GM12801 (cell line): ENCODE measurements around the gene OCSTAMP.

Experiments
- TF ChIP-seq, protein P1 (sequence below): IDR thresholded peaks from one replicate; pipeline ENCODE4 v1.5.1; 2011; ENCODE audit warnings: control low read depth; ENCODE audit not compliant: insufficient read length; ENCODE audit errors: extremely low read depth

OCSTAMP gene

DNA sequence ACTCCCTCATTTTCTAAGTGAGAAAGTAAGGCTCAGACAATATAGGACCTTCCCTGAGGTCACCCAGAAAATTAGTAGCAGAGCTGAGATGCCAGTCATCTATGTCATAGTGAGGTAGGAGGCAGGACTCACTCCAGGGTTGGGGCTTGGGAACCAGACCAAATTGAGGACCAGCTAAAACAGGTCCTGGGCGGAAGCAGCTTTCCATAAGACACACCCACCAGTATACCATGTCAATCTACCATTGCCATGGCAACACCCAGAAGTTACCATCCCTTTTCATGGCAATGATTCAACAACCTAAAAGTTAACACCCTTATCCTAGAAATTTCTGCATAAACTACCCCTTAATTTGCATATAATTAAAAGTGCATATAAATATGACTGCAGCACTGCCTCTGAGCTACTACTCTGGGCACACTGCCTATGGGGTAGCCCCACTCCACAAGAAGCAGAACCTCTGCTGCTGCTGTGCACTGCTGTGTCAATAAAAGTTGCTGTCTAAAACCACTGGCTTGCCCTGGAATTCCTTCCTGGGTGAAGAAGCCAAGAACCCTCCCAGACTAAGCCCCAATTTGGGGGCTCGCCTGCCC is 30.3 kb upstream of the OCSTAMP start:
- TF ChIP-seq, protein P1, sequence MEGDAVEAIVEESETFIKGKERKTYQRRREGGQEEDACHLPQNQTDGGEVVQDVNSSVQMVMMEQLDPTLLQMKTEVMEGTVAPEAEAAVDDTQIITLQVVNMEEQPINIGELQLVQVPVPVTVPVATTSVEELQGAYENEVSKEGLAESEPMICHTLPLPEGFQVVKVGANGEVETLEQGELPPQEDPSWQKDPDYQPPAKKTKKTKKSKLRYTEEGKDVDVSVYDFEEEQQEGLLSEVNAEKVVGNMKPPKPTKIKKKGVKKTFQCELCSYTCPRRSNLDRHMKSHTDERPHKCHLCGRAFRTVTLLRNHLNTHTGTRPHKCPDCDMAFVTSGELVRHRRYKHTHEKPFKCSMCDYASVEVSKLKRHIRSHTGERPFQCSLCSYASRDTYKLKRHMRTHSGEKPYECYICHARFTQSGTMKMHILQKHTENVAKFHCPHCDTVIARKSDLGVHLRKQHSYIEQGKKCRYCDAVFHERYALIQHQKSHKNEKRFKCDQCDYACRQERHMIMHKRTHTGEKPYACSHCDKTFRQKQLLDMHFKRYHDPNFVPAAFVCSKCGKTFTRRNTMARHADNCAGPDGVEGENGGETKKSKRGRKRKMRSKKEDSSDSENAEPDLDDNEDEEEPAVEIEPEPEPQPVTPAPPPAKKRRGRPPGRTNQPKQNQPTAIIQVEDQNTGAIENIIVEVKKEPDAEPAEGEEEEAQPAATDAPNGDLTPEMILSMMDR = no peak

DNA sequence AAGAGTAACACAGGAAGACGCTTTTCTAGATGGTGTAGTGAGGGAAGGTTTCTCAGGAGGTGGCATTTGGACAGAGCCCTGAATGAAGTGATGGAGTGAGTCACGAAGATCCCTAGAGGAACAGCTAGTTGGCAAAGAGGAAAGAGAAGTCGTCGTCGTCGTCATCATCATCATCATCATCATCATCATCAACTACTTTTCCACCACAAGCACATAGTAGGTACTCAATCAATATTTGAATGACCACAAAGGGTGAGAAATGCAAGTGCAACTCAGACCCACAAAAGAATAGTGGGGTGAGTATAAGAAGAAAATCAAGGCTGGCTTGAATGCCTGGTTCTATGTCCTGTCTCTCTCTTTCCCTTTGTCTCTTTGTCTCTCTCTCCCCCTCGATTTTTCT is 28.3 kb upstream of the OCSTAMP start:
- TF ChIP-seq, protein P1 = no peak

DNA sequence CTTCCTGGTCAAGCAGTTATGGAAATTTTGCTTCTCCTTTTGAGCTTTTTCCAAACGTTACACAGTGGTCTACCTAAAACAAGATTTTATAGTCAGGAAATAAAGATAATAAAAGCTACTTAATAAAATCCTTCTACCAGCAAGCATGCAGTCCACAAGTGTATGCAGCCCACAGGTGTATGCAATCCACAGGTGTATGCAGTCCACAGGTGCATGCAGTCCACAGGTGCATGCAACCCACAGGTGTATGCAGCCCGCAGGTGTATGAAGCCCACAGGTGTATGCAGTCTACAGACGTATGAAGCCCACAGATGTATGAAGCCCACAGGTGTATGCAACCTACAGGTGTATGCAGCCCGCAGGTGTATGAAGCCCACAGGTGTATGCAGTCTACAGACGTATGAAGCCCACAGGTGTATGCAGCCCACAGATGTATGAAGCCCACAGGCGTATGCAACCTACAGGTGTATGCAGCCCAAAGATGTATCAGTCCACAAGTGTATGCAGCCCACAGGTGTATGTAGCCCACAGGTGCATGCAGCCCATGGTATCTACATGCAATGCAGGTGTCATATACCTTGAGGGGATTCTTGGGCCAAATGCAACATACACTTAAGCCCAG is 26.4 kb upstream of the OCSTAMP start:
- TF ChIP-seq, protein P1 = no peak

DNA sequence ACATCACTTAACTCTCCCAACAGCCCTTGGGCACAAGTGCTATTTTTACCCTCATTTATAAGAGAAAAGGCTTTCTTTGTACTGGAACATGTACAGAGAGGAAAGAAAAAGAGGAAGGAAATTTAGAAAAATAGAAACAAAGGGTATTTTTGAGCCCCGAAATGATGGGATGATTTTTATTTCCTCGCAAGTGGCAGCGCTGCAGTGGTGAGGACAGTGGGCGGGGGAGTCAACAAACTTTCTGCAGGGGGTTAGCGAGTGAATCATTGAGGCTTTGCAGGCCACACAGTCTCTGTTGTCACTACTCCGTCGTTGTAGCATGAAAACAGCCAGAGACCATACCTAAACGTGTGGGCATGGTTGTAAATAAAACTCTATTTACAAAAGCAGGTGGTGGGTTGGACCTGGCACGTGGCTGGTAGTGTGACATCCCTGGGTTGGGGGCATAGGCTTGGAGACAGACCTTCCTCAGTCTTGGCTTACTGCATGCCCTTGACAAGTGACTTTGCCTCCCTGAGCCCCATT is 25.5 kb upstream of the OCSTAMP start:
- TF ChIP-seq, protein P1 = no peak

DNA sequence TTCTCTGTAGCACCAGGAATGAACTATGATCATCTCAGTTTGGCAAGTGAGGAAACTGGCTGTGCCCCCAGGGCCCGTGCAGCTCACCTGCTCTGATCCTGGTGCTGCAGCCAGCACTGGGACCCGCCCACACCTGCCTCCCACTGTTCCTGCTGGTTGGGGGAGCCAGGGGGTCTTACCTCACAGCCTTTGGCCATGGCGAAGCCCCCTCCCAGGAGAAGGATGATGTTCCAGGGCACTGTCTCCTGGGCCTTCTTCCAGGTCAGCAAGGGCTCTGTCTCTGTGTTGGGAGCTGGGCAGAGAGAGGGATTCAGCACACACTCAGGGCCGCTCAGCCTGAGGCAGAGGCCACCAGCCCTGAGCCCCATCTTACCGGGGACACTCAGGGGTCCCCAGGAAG is 24.9 kb upstream of the OCSTAMP start:
- TF ChIP-seq, protein P1 = no peak

DNA sequence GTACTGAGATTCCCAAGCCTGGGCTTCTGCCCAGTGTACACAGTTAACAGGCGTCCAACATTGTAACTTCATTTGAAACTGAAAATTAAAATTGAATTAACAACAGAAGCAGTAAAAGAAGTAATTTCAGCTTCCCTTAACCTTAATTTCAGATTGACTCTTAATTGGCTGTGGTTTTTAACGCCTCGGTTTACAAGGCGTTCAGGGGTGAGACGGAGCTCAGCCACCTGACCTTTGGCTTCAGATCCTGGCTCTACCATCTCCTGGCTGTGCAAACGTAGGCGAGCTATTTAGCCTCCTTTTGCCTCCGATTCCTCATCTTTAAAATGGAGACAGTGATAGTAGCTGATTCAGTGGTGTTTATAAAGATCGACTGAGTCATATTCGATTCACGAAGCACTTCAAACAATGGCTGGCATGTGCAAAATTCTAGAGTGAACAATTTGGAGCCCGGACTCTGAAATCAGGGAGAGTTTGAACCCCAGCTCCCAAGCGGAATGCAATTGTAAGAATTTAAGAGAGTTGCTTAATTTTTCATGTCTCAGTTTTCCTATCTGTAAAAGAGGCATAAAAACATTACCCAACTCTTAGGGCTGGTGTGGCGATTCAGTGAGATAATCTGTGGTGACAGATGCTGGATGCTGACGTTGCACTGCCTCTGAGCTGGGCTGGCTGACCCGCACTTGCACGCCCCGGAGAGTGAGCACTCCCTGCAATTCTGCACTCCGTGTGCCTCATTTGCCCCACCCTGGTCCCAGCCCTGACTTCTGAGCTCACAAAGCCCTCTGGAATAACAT is 23.5 kb upstream of the OCSTAMP start:
- TF ChIP-seq, protein P1 = no peak

DNA sequence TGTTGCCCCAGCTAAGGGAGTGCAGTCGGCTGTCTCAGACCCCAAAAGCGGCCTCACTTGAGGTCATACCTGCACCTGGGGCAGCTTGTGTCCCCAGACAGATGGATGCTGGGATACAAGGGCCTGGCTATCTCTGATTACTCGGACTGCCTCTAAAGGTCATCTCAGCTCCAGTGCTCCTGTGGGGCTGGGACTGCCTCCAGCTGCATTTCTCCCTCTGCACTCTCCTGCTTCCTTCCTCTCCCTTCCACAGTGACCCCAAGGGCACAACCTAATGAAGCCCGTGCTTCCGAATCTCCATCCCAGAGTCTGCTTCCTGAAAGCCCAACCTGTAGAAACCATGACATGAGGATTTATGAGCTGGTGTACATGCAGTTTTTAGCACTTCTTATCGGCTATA is 22.8 kb upstream of the OCSTAMP start:
- TF ChIP-seq, protein P1 = no peak
